PFSK-1 (cell line): ENCODE results near the gene SLC44A3.

Experiments used
- FOXP2 ChIP-seq: optimal IDR thresholded peaks from 2 replicates; pipeline ENCODE3; 2011; ENCODE audit warnings: borderline replicate concordance, control low read depth, inconsistent platforms; ENCODE audit not compliant: insufficient read depth; ENCODE audit errors: extremely low read length, extremely low read depth
- POLR2AphosphoS5 ChIP-seq: IDR thresholded peaks from 2 replicates; pipeline ENCODE4 v1.6.1; 2012; ENCODE audit warnings: low read depth, mild to moderate bottlenecking, control low read depth, low read length, moderate library complexity
- SIN3A ChIP-seq: IDR thresholded peaks from 2 replicates; pipeline ENCODE4 v1.6.1; 2012; ENCODE audit warnings: mild to moderate bottlenecking, low read length, moderate library complexity, borderline replicate concordance; ENCODE audit not compliant: insufficient read depth
- TAF1 ChIP-seq: IDR thresholded peaks from 2 replicates; pipeline ENCODE4 v1.6.1; 2012; ENCODE audit warnings: low read length, control low read depth, borderline replicate concordance; ENCODE audit not compliant: insufficient read depth
- TF ChIP-seq, protein P1 (sequence below), 2 experiments: IDR thresholded peaks; 2 replicates each; pipeline versions ENCODE4 v1.6.1 to v1.8.0; 2011 to 2012; ENCODE audit warnings: low read depth in 2 of 2, low read length in 2 of 2, control low read depth in 1 of 2, inconsistent platforms in 1 of 2, mild to moderate bottlenecking in 1 of 2, moderate library complexity in 1 of 2; ENCODE audit not compliant: insufficient read depth in 1 of 2

SLC44A3 gene

DNA sequence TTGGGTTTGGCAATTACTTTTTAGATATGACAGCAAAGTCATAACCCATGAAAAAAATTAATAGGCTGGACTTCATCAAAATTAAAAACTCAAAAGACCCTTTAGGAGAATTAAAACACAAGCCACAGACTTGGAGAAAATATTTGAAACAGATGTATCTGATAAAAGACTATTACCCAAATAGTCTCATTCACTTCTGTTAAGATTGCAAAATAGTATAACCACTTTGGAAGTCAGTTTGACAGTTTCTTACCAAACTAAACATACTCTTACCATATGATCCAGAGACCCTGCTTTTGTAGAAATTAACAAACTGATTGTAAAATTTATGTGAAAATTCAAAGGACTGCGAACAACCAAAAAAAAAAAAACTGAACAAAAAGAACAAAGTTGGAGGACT lies 32.5 kb upstream of the SLC44A3 start:
- no peak for TF ChIP-seq FOXP2
- TF ChIP-seq POLR2AphosphoS5: no peak
- no peak for TF ChIP-seq TAF1
- TF ChIP-seq, protein P1, sequence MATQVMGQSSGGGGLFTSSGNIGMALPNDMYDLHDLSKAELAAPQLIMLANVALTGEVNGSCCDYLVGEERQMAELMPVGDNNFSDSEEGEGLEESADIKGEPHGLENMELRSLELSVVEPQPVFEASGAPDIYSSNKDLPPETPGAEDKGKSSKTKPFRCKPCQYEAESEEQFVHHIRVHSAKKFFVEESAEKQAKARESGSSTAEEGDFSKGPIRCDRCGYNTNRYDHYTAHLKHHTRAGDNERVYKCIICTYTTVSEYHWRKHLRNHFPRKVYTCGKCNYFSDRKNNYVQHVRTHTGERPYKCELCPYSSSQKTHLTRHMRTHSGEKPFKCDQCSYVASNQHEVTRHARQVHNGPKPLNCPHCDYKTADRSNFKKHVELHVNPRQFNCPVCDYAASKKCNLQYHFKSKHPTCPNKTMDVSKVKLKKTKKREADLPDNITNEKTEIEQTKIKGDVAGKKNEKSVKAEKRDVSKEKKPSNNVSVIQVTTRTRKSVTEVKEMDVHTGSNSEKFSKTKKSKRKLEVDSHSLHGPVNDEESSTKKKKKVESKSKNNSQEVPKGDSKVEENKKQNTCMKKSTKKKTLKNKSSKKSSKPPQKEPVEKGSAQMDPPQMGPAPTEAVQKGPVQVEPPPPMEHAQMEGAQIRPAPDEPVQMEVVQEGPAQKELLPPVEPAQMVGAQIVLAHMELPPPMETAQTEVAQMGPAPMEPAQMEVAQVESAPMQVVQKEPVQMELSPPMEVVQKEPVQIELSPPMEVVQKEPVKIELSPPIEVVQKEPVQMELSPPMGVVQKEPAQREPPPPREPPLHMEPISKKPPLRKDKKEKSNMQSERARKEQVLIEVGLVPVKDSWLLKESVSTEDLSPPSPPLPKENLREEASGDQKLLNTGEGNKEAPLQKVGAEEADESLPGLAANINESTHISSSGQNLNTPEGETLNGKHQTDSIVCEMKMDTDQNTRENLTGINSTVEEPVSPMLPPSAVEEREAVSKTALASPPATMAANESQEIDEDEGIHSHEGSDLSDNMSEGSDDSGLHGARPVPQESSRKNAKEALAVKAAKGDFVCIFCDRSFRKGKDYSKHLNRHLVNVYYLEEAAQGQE (IDR thresholded peaks at IDR 0.05; ENCODE audit: insufficient read depth in 1 of 2, low read depth in 2 of 2, low read length in 2 of 2): no peak
- no peak for TF ChIP-seq SIN3A

DNA sequence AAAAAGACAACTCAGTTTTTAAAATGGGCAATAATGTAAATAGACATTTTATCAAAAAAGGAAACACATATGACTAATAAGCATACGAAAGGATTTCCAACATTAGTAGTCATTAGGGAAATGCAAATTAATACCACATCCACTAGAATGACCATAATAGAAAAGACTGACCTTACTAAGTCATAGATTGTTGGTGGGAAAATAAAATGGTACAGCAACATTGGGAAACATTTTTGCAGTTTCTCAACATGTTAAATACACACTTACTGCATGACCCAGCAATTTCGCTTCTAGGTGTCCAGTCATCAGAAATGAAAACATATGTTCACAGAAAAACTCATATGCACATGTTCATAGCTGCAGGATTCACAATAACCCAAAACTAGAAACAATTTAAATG lies 29.9 kb upstream of the SLC44A3 start:
- no peak for TF ChIP-seq FOXP2
- TF ChIP-seq TAF1: no peak
- TF ChIP-seq SIN3A: no peak
- TF ChIP-seq, protein P1 (IDR thresholded peaks at IDR 0.05; ENCODE audit: insufficient read depth in 1 of 2, low read depth in 2 of 2, low read length in 2 of 2): no peak
- no peak for TF ChIP-seq POLR2AphosphoS5

DNA sequence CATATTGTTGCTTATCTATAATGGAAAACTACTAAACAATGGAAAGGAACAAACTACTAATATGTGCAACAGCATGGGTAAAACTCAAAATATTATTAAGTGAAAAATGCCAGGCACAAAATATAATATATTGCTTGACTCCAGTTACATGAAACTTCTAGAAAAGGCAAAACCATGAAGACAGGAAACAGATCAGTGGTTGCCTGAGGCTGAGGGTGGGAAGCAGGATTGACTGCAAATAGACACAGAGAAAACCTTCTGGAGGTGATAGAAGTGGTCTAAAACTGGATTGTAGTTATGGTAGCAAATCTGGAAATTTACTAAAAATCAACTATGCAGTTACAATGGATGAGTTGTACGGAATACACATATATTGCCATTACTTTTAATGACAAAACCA lies 29.5 kb upstream of the SLC44A3 start:
- no peak for TF ChIP-seq SIN3A
- TF ChIP-seq POLR2AphosphoS5: no peak
- TF ChIP-seq, protein P1 (IDR thresholded peaks at IDR 0.05; ENCODE audit: insufficient read depth in 1 of 2, low read depth in 2 of 2, low read length in 2 of 2): no peak
- TF ChIP-seq TAF1: no peak
- TF ChIP-seq FOXP2: no peak

DNA sequence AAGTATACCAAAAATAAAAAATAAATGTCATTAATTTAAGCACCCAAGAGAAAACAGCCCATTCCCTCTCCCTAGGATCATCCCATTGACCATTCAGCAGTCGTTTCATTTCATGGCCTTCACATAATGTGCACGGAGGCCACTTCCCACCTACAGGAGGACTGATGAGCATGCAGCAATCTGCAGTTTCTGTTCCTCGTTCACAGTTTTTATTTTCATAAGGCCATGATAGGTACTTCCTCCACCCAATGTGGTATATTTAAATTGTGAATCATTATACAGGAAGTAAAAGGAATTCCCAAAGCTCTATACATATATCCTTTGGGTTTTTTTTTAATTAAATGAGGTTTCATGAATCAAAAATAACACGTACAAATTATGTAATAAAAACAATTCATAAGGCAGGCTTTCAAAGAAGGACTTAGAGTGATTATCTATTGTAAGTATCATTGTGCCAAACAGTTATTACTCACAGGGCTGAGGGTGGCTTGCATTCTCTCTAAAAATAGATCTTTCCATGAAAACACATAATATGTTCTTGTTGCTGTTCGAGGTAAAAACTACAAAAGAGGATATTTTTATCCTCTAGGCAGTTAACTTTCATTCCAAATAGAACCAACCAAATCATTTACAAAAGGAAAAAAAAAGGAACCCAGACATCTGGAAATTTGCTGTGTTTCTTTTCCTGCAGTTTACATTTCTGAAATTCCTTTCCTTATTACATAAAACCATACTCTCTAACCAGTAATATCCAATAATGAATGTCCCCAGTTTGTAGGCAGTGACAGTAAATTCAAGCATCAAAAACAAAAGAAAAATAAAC lies 27.5 kb upstream of the SLC44A3 start:
- TF ChIP-seq, protein P1 (IDR thresholded peaks at IDR 0.05; ENCODE audit: insufficient read depth in 1 of 2, low read depth in 2 of 2, low read length in 2 of 2): no peak
- TF ChIP-seq POLR2AphosphoS5: no peak
- TF ChIP-seq FOXP2: no peak
- no peak for TF ChIP-seq SIN3A
- no peak for TF ChIP-seq TAF1

DNA sequence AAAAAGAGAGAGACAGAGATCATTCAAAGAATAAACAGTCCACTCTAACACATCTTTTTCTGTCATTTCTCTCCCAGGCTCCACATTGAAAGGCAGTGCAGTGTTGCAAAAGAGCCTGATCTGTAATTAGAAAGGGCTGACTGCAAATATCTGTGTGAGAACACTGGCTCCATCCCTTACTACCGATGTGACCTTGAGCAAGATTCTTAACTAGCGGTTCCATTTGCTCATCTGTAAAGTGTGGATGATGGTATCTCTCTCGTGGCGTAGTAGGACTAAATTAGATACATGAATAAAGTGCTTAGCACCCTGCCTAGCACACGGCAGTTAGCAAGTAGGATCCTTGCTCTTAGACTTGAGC lies 26.9 kb upstream of the SLC44A3 start:
- TF ChIP-seq TAF1 (no peak), SIN3A (no peak), FOXP2 (no peak), POLR2AphosphoS5 (no peak)
- TF ChIP-seq, protein P1 (IDR thresholded peaks at IDR 0.05; ENCODE audit: insufficient read depth in 1 of 2, low read depth in 2 of 2, low read length in 2 of 2): no peak
